Liver (tissue), 9 donors: ENCODE data around the gene MOCS2. TPM values are rescaled to one million over a fixed set of nuclear protein-coding genes. Genes with fewer than 3 reads are reported as not detected.

ENCODE experiments used
- DNase-seq: peaks from one replicate; pipeline ENCODE4 v3.0.0-alpha.2; 2017; ENCODE audit warnings: low spot score
- H3K27ac ChIP-seq, 2 donors: one replicate each; pipeline ENCODE4 v1.7.0; 2013; ENCODE audit warnings: inconsistent platforms in 2 of 2, low read length in 2 of 2, control low read depth in 1 of 2, low read depth in 1 of 2, mild to moderate bottlenecking in 1 of 2
- H3K27me3 ChIP-seq, 4 donors: one replicate each; pipeline versions ENCODE4 v1.6.1 to v1.7.0; 2013; ENCODE audit warnings: low read length in 3 of 4, inconsistent platforms in 1 of 4, mild to moderate bottlenecking in 1 of 4, moderate library complexity in 1 of 4; ENCODE audit not compliant: control insufficient read depth in 4 of 4, insufficient read depth in 4 of 4
- H3K36me3 ChIP-seq, 4 donors: one replicate each; pipeline versions ENCODE4 v1.6.1 to v1.7.0; 2013; ENCODE audit warnings: low read length in 3 of 4, mild to moderate bottlenecking in 3 of 4, low read depth in 1 of 4, moderate library complexity in 1 of 4; ENCODE audit not compliant: control insufficient read depth in 4 of 4, insufficient read depth in 3 of 4
- H3K4me1 ChIP-seq, 4 donors: one replicate each; pipeline versions ENCODE4 v1.6.1 to v1.7.0; 2013; ENCODE audit warnings: low read length in 3 of 4, mild to moderate bottlenecking in 3 of 4, moderate library complexity in 1 of 4; ENCODE audit not compliant: control insufficient read depth in 4 of 4, insufficient read depth in 4 of 4
- H3K4me3 ChIP-seq, 3 donors: one replicate each; pipeline versions ENCODE4 v1.6.1 to v1.7.0; 2013; ENCODE audit warnings: low read length in 3 of 3, control low read depth in 1 of 3, low read depth in 1 of 3, mild to moderate bottlenecking in 1 of 3
- H3K9ac ChIP-seq, 2 donors: one replicate each; pipeline ENCODE4 v1.7.0; 2013; ENCODE audit warnings: low read length in 2 of 2, mild to moderate bottlenecking in 2 of 2, moderate library complexity in 2 of 2, control low read depth in 1 of 2, low read depth in 1 of 2
- H3K9me3 ChIP-seq, 4 donors: one replicate each; pipeline versions ENCODE4 v1.6.1 to v1.7.0; 2013; ENCODE audit warnings: low read length in 3 of 4; ENCODE audit not compliant: control insufficient read depth in 4 of 4
- ATF3 ChIP-seq: IDR thresholded peaks from 2 replicates; pipeline ENCODE4 v1.6.1; 2016; ENCODE audit warnings: antibody characterized with exemption
- CTCF ChIP-seq: fragments of 150-350 bp; IDR thresholded peaks from 2 replicates; pipeline ENCODE4 v1.5.1; 2017; ENCODE audit warnings: improper control_type of control experiment, low read depth, low read length; ENCODE audit not compliant: missing input control
- EGR1 ChIP-seq, 2 donors: IDR thresholded peaks; 2 replicates each; pipeline ENCODE4 v1.6.1; 2016 to 2018; ENCODE audit warnings: antibody characterized with exemption in 2 of 2, low read depth in 2 of 2
- FOXA1 ChIP-seq: IDR thresholded peaks from 2 replicates; pipeline ENCODE4 v1.6.1; 2016; ENCODE audit warnings: antibody characterized with exemption
- FOXA2 ChIP-seq: IDR thresholded peaks from 2 replicates; pipeline ENCODE4 v1.6.1; 2016; ENCODE audit warnings: antibody characterized with exemption
- HNF4A ChIP-seq, 2 donors: conservative IDR thresholded peaks; 2 replicates each; pipeline ENCODE4 v1.6.1; 2016; ENCODE audit warnings: antibody characterized with exemption in 2 of 2, mild to moderate bottlenecking in 2 of 2
- JUND ChIP-seq, 2 donors: IDR thresholded peaks; 2 replicates each; pipeline ENCODE4 v1.6.1; 2016; ENCODE audit warnings: antibody characterized with exemption in 2 of 2
- NR2F2 ChIP-seq: IDR thresholded peaks from 2 replicates; pipeline ENCODE4 v1.6.1; 2016; ENCODE audit warnings: antibody characterized with exemption
- RAD21 ChIP-seq, 2 donors: IDR thresholded peaks; 2 replicates each; pipeline ENCODE4 v1.6.1; 2016; ENCODE audit warnings: antibody characterized with exemption in 2 of 2, mild to moderate bottlenecking in 2 of 2
- REST ChIP-seq: IDR thresholded peaks from 2 replicates; pipeline ENCODE4 v1.6.1; 2016; ENCODE audit warnings: antibody characterized with exemption, mild to moderate bottlenecking
- RXRA ChIP-seq, 2 donors: IDR thresholded peaks; 2 replicates each; pipeline ENCODE4 v1.6.1; 2017 to 2018; ENCODE audit warnings: antibody characterized with exemption in 2 of 2, mild to moderate bottlenecking in 1 of 2
- SP1 ChIP-seq: IDR thresholded peaks from 2 replicates; pipeline ENCODE4 v1.6.1; 2018; ENCODE audit warnings: antibody characterized with exemption, mild to moderate bottlenecking
- TAF1 ChIP-seq: conservative IDR thresholded peaks from 2 replicates; pipeline ENCODE4 v1.6.1; 2016; ENCODE audit warnings: antibody characterized with exemption, mild to moderate bottlenecking
- YY1 ChIP-seq: IDR thresholded peaks from 2 replicates; pipeline ENCODE4 v1.6.1; 2016; ENCODE audit warnings: antibody characterized with exemption, mild to moderate bottlenecking
- ZBTB33 ChIP-seq: IDR thresholded peaks from 2 replicates; pipeline ENCODE4 v1.6.1; 2016; ENCODE audit warnings: antibody characterized with exemption
- WGBS: extraction: QIAGEN DNeasy Blood & Tissue Kit; methylation state at CpG from one replicate; pipeline ENCODE4 v1.1.7; 2013; 5-methylcytosine and 5-hydroxymethylcytosine counted together
- polyA plus RNA-seq, 2 donors: library from polyadenylated mRNA; stranded (reverse) in 1 of 2; unstranded in 1 of 2; fragments of 200-250 nt in 1 of 2; fragments of >200 nt in 1 of 2; fragmentation: Nextera tagmentation in 1 of 2; extraction: Ambion mirVana in 1 of 2; gene quantifications; one replicate each; pipeline versions ENCODE4 v1.2.1 to v1.2.3, GENCODE V29; 2013 to 2015
- total RNA-seq, 2 donors: library from RNA; depleted of rRNA; stranded (reverse); fragments of >200 nt; gene quantifications; one replicate each; pipeline ENCODE4 v1.2.3, GENCODE V29; 2014
- donor health status: healthy.
- donor health status: healthy.
- donor health status: healthy.
- donor health status: healthy.
- donor health status: healthy.

Gene MOCS2
- total and polyA plus RNA-seq, 4 donors = 13.2 to 58.5 (median 39.1) TPM

GRCh38 chr5:53066088-53066487, 43.5 kb downstream of the MOCS2 start:
- H3K4me1 ChIP-seq = no peaks in the 10 kb centered on the region

GRCh38 chr5:53063791-53064190, 45.8 kb downstream of the MOCS2 start:
- Histone ChIP-seq H3K27ac (no peak overlapping the region), H3K36me3 (no peaks in the 10 kb centered on the region), H3K9me3 (no peaks in the 10 kb centered on the region), H3K4me3 (no peak overlapping the region), H3K9ac (no peak overlapping the region), H3K27me3 (peaks cover 0 to under 1% (median 0%) of the 10 kb centered on the region in 4 donors), H3K4me1 (no peaks in the 10 kb centered on the region)
- no peak for DNase-seq
- no peak for TF ChIP-seq ATF3
- TF ChIP-seq FOXA1 = no peak
- TF ChIP-seq FOXA2 = no peak
- no peak for TF ChIP-seq JUND (IDR thresholded peaks at IDR 0.05)
- no peak for TF ChIP-seq RAD21 (IDR thresholded peaks at IDR 0.05)
- TF ChIP-seq YY1 = no peak
- no peak for TF ChIP-seq HNF4A (conservative IDR thresholded peaks at IDR 0.05)
- no peak for TF ChIP-seq SP1
- no peak for TF ChIP-seq EGR1 (IDR thresholded peaks at IDR 0.05; ENCODE audit: low read depth in 2 of 2)
- TF ChIP-seq CTCF = no peak
- TF ChIP-seq ZBTB33 = no peak
- 77% methylated on average over 3 of the region's 3 CpGs for WGBS

More at GRCh38 chr5:53066088-53066487, 43.5 kb downstream of the MOCS2 start:
- no peak overlapping the region for H3K27ac ChIP-seq
- H3K9me3 ChIP-seq = no peaks in the 10 kb centered on the region
- H3K36me3 ChIP-seq = no peaks in the 10 kb centered on the region
- no peak for DNase-seq
- H3K9ac ChIP-seq = no peak overlapping the region
- no peaks in the 10 kb centered on the region for H3K27me3 ChIP-seq
- WGBS = 91% methylated on average over 1 of the region's 1 CpG
- H3K4me3 ChIP-seq = no peak overlapping the region
- TF ChIP-seq FOXA1 (no peak), FOXA2 (no peak), REST (no peak), ATF3 (no peak), EGR1 (IDR thresholded peaks at IDR 0.05; ENCODE audit: low read depth in 2 of 2) (no peak), HNF4A (conservative IDR thresholded peaks at IDR 0.05) (no peak), NR2F2 (no peak), RXRA (IDR thresholded peaks at IDR 0.05) (no peak), TAF1 (no peak), YY1 (no peak)
